Uterus (tissue), 4 donors: ENCODE data around the gene CDC42SE2. TPM values are rescaled to one million over a fixed set of nuclear protein-coding genes. Genes with fewer than 3 reads are reported as not detected.

Experiments
- DNase-seq, 2 donors: peaks; one replicate each; pipeline ENCODE4 v3.0.0-alpha.2; 2019 to 2020
- H3K27ac ChIP-seq, 2 donors: fragments of 200-600 bp; sonication (generic); 1 replicate in 1 of 2; 2 replicates in 1 of 2; pipeline ENCODE4 v1.5.1; 2016 to 2018
- H3K27me3 ChIP-seq, 2 donors: fragments of 200-600 bp; sonication (generic); one replicate each; pipeline ENCODE4 v1.5.1; 2018 to 2019; ENCODE audit warnings: control low read depth in 1 of 2
- H3K36me3 ChIP-seq, 2 donors: fragments of 200-600 bp; sonication (generic); one replicate each; pipeline ENCODE4 v1.5.1; 2019; ENCODE audit warnings: control low read depth in 1 of 2
- H3K4me1 ChIP-seq, 2 donors: fragments of 200-600 bp; sonication (generic); one replicate each; pipeline ENCODE4 v1.5.1; 2018 to 2019; ENCODE audit warnings: control low read depth in 1 of 2
- H3K4me3 ChIP-seq, 2 donors: fragments of 200-600 bp; sonication (generic); 1 replicate in 1 of 2; 2 replicates in 1 of 2; pipeline ENCODE4 v1.5.1; 2018 to 2019; ENCODE audit warnings: mild to moderate bottlenecking in 1 of 2
- H3K9me3 ChIP-seq, 2 donors: fragments of 200-600 bp; sonication (generic); one replicate each; pipeline ENCODE4 v1.5.1; 2019; ENCODE audit warnings: control low read depth in 1 of 2
- CTCF ChIP-seq, 4 experiments: fragments of 200-600 bp in 2 of 4; fragments of 450-650 bp in 2 of 4; sonication (generic) in 2 of 4; IDR thresholded peaks; one replicate each; pipeline ENCODE4 v1.5.1; 2016 to 2019; ENCODE audit warnings: antibody characterized with exemption in 4 of 4, mild to moderate bottlenecking in 2 of 4, moderate library complexity in 1 of 4
- POLR2A ChIP-seq, 2 donors: fragments of 450-650 bp; IDR thresholded peaks; one replicate each; pipeline ENCODE4 v1.6.1; 2016; ENCODE audit warnings: antibody characterized with exemption in 2 of 2, mild to moderate bottlenecking in 1 of 2, moderate library complexity in 1 of 2
- intact Hi-C: fragments of 100-400 bp; cut with DNase I; formaldehyde crosslinking; loops from one replicate; pipeline ENCODE4 v1.15.1; 2023; ENCODE audit warnings: low total_unique reads
- total RNA-seq, 4 donors: library from RNA; depleted of rRNA in 3 of 4; stranded (reverse); fragments of >200 nt in 3 of 4; gene quantifications; one replicate each; pipeline versions ENCODE4 v1.1.0 to v1.2.4, GENCODE V29; 2014 to 2023
- donor health status: DM: yes; HTN: yes; CAD: no.

CDC42SE2 gene
- total RNA-seq, 4 donors from 2014 or later = 4.6 to 62.8 (median 21.9) TPM

GRCh38 chr5:131242728-131243255, 21.1 kb upstream of the CDC42SE2 start:
- H3K36me3 ChIP-seq = no peaks in the 10 kb centered on the region
- H3K4me3 ChIP-seq = no peak overlapping the region
- no peaks in the 10 kb centered on the region for H3K4me1 ChIP-seq
- no peaks in the 10 kb centered on the region for H3K27me3 ChIP-seq
- H3K27ac ChIP-seq = no peak overlapping the region
- intact Hi-C loops = no loop called here
- no peak for DNase-seq
- no peak for TF ChIP-seq POLR2A (IDR thresholded peaks at IDR 0.05)
- no peak for TF ChIP-seq CTCF (IDR thresholded peaks at IDR 0.05)
- H3K9me3 ChIP-seq = no peaks in the 10 kb centered on the region

GRCh38 chr5:131245312-131245711, 18.5 kb upstream of the CDC42SE2 start:
- Histone ChIP-seq H3K27me3 (no peaks in the 10 kb centered on the region), H3K9me3 (no peaks in the 10 kb centered on the region), H3K27ac (no peak overlapping the region), H3K4me1 (no peaks in the 10 kb centered on the region), H3K36me3 (no peaks in the 10 kb centered on the region), H3K4me3 (no peak overlapping the region)
- DNase-seq = no peak
- TF ChIP-seq CTCF (IDR thresholded peaks at IDR 0.05) = no peak
- intact Hi-C loops = no loop called here

GRCh38 chr5:131245948-131246347, 17.9 kb upstream of the CDC42SE2 start:
- no peak overlapping the region for H3K27ac ChIP-seq
- H3K27me3 ChIP-seq = no peaks in the 10 kb centered on the region
- TF ChIP-seq CTCF (IDR thresholded peaks at IDR 0.05) = no peak
- no peak for TF ChIP-seq POLR2A (IDR thresholded peaks at IDR 0.05)
- no peak for DNase-seq
- H3K4me3 ChIP-seq = no peak overlapping the region
- intact Hi-C loops = no loop called here
- H3K4me1 ChIP-seq = no peaks in the 10 kb centered on the region
- H3K9me3 ChIP-seq = no peaks in the 10 kb centered on the region
- H3K36me3 ChIP-seq = no peaks in the 10 kb centered on the region

DNA sequence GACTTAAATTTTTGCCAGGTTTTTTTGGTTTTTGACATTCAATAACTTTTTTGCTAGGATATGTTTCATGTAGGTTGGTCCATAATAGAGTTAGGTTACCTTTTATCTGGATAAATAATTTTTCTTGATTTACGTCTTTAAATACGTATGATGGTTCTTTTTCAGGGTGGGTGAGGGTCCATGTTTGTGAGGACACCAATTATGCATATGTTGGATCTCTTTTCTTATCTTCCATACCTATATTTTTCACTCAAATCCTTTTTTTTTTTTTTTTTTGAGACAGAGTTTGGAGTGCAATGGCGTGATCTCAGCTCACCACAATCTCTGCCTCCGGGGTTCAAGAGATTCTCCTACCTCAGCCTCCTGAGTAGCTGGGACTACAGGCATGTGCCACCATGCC, 17.3 kb upstream of the CDC42SE2 start:
- DNase-seq = no peak
- no peak for TF ChIP-seq CTCF (IDR thresholded peaks at IDR 0.05)
- no peak for TF ChIP-seq POLR2A (IDR thresholded peaks at IDR 0.05)
- Histone ChIP-seq H3K36me3 (no peaks in the 10 kb centered on the region), H3K27me3 (no peaks in the 10 kb centered on the region), H3K27ac (no peak overlapping the region), H3K9me3 (no peaks in the 10 kb centered on the region), H3K4me3 (no peak overlapping the region), H3K4me1 (no peaks in the 10 kb centered on the region)
- intact Hi-C loops = no loop called here

DNA sequence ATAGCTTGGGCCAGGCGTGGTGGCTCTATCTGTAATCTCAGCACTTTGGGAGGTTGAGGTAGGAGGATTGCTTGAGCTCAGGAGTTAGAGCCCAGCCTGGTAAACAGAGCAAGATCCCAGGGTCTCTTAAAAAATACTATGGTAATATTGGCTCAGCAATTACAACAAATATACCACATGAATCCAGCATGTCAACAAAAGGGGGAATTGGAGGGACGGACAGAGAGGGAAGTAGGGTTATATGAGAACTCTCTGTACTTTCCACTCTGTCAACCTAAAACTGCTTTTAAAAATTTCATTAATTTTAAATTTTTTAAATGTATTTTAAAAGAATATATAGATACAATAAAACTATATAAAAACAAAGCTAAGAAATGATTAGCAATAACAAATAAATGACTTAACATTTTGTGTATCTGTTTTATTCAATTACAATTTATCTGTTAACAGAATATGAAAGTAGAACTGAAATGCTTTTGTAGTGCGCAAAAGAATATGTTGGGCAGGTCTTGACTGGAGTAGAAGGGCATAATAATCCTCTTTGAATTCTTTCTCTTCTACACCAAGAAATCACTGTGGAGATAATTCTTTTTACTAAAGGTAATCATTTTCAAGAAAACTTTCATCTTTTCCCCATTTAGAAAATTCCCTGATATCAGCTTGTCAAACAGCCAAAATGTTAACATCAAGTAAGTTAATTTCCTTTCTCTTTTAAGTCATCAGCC, 12.9 kb upstream of the CDC42SE2 start:
- intact Hi-C loops = no loop called here

More for the DNA sequence above, 12.9 kb upstream of the CDC42SE2 start:
- DNase-seq = no peak
- H3K27me3 ChIP-seq = no peaks in the 10 kb centered on the region
- no peaks in the 10 kb centered on the region for H3K36me3 ChIP-seq
- H3K4me3 ChIP-seq = no peak overlapping the region
- no peak overlapping the region for H3K27ac ChIP-seq
- TF ChIP-seq POLR2A (IDR thresholded peaks at IDR 0.05) = no peak
- no peak for TF ChIP-seq CTCF (IDR thresholded peaks at IDR 0.05)
- no peaks in the 10 kb centered on the region for H3K4me1 ChIP-seq
- no peaks in the 10 kb centered on the region for H3K9me3 ChIP-seq
